A673 (cell line): ENCODE results near the gene TNIP3. TPM values are rescaled to one million over a fixed set of nuclear protein-coding genes. Genes with fewer than 3 reads are reported as not detected.

Experiments
- BruUV-seq: library from RNA; stranded (reverse); fragments of 400-500 nt; replicated peaks from 2 replicates; lab custom pipeline; 2021; lab: Mats Ljungman, UMichigan
- CTCF ChIA-PET: fragments of 300-600 bp; sonication (Branson Sonifier 250); formaldehyde crosslinking; loops from one replicate; lab custom pipeline; 2022; ENCODE audit warnings: antibody characterized with exemption; lab: Charles Lee
- POLR2A ChIA-PET: fragments of 300-600 bp; sonication (Branson Sonifier 250); formaldehyde crosslinking; loops from one replicate; lab custom pipeline; 2022; ENCODE audit warnings: antibody characterized with exemption; ENCODE audit not compliant: low non-redundant PET; lab: Charles Lee
- DNase-seq: peaks from one replicate; pipeline ENCODE4 v3.0.0-alpha.2; 2015; ENCODE audit warnings: low spot score
- H3K27ac ChIP-seq: fragments of 200-600 bp; sonication (generic); 2 replicates; pipeline ENCODE4 v1.5.1; 2016; ENCODE audit warnings: mixed run types, low read depth, mild to moderate bottlenecking, mixed read lengths, antibody characterized with exemption, low read length; ENCODE audit not compliant: poor library complexity, severe bottlenecking
- H3K27me3 ChIP-seq: fragments of 200-600 bp; sonication (generic); replicated peaks from 2 replicates; pipeline ENCODE4 v1.6.1; 2017; ENCODE audit warnings: mixed run types, low read depth, mild to moderate bottlenecking, mixed read lengths, antibody characterized with exemption, low read length; ENCODE audit not compliant: insufficient read depth, poor library complexity
- H3K36me3 ChIP-seq: fragments of 200-600 bp; sonication (generic); 2 replicates; pipeline ENCODE4 v1.6.1; 2016; ENCODE audit warnings: mixed run types, mild to moderate bottlenecking, mixed read lengths, antibody characterized with exemption, low read length; ENCODE audit not compliant: insufficient read depth, poor library complexity, severe bottlenecking
- H3K4me1 ChIP-seq: fragments of 200-600 bp; sonication (generic); 2 replicates; pipeline ENCODE4 v1.6.1; 2017; ENCODE audit warnings: mixed run types, mild to moderate bottlenecking, mixed read lengths, antibody characterized with exemption, low read length; ENCODE audit not compliant: insufficient read depth, poor library complexity, severe bottlenecking
- H3K4me3 ChIP-seq: fragments of 200-600 bp; sonication (generic); 2 replicates; pipeline ENCODE4 v1.5.1; 2016; ENCODE audit warnings: low read depth, mixed run types, mild to moderate bottlenecking, mixed read lengths, low read length; ENCODE audit not compliant: poor library complexity, severe bottlenecking
- H3K9me3 ChIP-seq: fragments of 200-600 bp; sonication (generic); 2 replicates; pipeline ENCODE4 v1.6.1; 2016; ENCODE audit warnings: mixed run types, low read depth, mild to moderate bottlenecking, mixed read lengths, antibody characterized with exemption, low read length; ENCODE audit not compliant: poor library complexity, severe bottlenecking
- EZH2 ChIP-seq: fragments of 200-600 bp; sonication (generic); IDR thresholded peaks from 2 replicates; pipeline ENCODE4 v1.6.1; 2017; ENCODE audit warnings: borderline replicate concordance, low read depth, mild to moderate bottlenecking, mixed read lengths, antibody characterized with exemption, low read length; ENCODE audit not compliant: poor library complexity, severe bottlenecking
- intact Hi-C: fragments of 100-400 bp; cut with micrococcal nuclease; formaldehyde crosslinking; loops from one replicate; pipeline ENCODE4 v1.10.0; 2022; ENCODE audit not compliant: unreplicated experiment
- total RNA-seq: library from RNA; stranded (reverse); gene quantifications from 2 replicates; pipeline ENCODE4 v1.2.3, GENCODE V29; 2021
- TF ChIP-seq, protein P1 (sequence below): fragments of 300-800, 200-600 bp; sonication (generic); conservative IDR thresholded peaks from 2 replicates; pipeline ENCODE4 v1.5.1; 2017; ENCODE audit warnings: low read depth, mild to moderate bottlenecking, antibody characterized with exemption, low read length, moderate library complexity, mixed read lengths

TNIP3 gene
- total RNA-seq, 1 experiment from 2014 or later, result 0.58 TPM

DNA sequence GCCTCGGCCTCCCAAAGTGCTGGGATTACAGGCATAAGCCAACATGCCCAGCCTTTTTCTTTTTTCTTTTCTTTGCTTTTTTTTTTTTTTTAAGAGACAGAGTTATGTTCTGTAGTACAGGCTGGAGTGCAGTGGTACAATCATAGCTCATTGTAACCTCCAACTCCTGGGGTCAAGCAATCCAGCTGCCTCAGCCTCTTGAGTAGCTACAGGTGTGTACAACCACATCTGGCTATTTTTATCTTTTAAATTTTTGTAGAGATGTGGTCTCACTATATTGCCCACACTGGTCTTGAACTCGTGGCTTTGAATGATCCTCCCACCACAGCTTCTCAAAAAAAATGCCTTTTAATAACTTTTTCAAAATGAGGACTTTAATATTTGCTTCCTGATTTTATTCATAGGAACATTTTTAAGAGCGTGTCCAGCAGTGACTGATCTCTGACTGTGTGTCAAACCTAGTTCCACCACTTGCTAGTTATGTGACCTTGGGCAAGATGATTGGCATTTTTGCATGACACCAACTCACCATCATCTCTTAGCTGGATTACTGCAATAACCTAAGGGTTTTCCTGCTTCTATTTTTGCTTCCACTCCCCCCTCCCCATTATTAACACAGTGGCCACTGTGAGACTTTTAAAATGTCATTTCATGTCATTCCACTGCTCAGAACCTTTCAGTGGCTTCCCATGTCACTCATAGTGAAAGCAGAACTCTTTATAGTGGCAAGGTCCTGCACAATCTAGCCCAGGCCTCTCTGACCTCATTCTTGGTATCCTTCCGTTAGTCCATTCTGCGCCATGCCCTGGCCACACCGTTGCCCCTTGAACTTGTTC lies 4.5 kb upstream of the TNIP3 start:
- no peak for DNase-seq
- no peak for TF ChIP-seq EZH2
- TF ChIP-seq, protein P1, sequence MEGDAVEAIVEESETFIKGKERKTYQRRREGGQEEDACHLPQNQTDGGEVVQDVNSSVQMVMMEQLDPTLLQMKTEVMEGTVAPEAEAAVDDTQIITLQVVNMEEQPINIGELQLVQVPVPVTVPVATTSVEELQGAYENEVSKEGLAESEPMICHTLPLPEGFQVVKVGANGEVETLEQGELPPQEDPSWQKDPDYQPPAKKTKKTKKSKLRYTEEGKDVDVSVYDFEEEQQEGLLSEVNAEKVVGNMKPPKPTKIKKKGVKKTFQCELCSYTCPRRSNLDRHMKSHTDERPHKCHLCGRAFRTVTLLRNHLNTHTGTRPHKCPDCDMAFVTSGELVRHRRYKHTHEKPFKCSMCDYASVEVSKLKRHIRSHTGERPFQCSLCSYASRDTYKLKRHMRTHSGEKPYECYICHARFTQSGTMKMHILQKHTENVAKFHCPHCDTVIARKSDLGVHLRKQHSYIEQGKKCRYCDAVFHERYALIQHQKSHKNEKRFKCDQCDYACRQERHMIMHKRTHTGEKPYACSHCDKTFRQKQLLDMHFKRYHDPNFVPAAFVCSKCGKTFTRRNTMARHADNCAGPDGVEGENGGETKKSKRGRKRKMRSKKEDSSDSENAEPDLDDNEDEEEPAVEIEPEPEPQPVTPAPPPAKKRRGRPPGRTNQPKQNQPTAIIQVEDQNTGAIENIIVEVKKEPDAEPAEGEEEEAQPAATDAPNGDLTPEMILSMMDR, result no peak
- no peaks in the 10 kb centered on the region for H3K36me3 ChIP-seq
- ChIA-PET CTCF (no interaction called here), POLR2A (no interaction called here)
- no TSS peak for BruUV-seq
- no peak overlapping the region for H3K27ac ChIP-seq
- H3K4me3 ChIP-seq, result no peak overlapping the region
- no peaks in the 10 kb centered on the region for H3K4me1 ChIP-seq
- H3K27me3 ChIP-seq, result no peaks in the 10 kb centered on the region
- intact Hi-C loops, result no loop called here
- H3K9me3 ChIP-seq, result no peaks in the 10 kb centered on the region

DNA sequence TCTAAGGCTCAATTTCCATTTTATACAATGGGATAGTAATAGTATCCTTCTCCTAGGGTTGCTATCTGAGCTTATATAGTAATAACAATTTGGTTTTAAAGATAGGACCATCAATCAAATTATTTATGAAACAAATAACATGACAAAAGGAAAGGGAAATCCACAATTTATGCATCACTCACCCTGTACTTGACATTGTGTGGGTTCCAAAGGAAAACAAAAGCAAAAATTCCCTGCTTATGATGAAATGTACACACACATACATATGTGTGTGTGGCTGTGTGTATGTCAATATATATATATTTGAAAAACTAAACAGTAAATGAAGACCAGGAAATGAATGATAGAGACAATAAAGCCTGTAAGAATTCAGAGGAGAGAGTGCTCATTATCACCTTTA lies 2.9 kb upstream of the TNIP3 start:
- intact Hi-C loops, result no loop called here
- BruUV-seq, result no TSS peak
- no peak for DNase-seq
- no peaks in the 10 kb centered on the region for H3K9me3 ChIP-seq
- H3K27me3 ChIP-seq, result no peaks in the 10 kb centered on the region
- H3K4me3 ChIP-seq, result no peak overlapping the region
- CTCF ChIA-PET, result no interaction called here
- POLR2A ChIA-PET, result no interaction called here
- no peaks in the 10 kb centered on the region for H3K36me3 ChIP-seq
- no peak overlapping the region for H3K27ac ChIP-seq
- TF ChIP-seq, protein P1, result no peak
- no peak for TF ChIP-seq EZH2
- H3K4me1 ChIP-seq, result no peaks in the 10 kb centered on the region

DNA sequence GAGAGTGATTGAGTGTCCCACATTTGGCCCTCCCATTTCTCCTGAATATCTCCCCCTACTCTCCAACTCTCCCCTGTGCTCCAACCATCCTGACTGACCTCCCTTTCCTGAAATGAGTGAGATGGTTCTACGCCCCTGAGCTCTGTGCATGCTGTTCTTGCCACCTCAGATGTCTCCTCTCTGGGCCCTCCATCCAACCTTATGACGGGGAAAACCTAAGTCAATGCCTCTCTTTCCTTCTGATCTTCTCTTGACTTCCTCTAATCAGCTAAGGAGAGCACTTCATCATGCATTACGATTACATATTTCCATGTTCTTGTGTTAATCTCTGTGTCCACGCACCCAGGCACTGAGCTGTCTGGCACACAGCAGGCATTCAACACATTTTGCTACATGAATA lies 1.1 kb upstream of the TNIP3 start:
- no peak for DNase-seq
- no TSS peak for BruUV-seq
- Histone ChIP-seq H3K4me3 (no peak overlapping the region), H3K4me1 (no peaks in the 10 kb centered on the region), H3K27ac (no peak overlapping the region), H3K36me3 (no peaks in the 10 kb centered on the region), H3K27me3 (no peaks in the 10 kb centered on the region), H3K9me3 (no peaks in the 10 kb centered on the region)
- POLR2A ChIA-PET, result no interaction called here
- CTCF ChIA-PET, result no interaction called here
- intact Hi-C loops, result no loop called here
- no peak for TF ChIP-seq EZH2
- TF ChIP-seq, protein P1, result no peak
